ENCODE results near the gene KRTAP10-11. TPM values are rescaled to one million over a fixed set of nuclear protein-coding genes. Genes with fewer than 3 reads are reported as not detected.
"Not testable (repeated sequence)": the region's sequence is repeated elsewhere in the genome, so short reads cannot be mapped to it uniquely, and the experiment has no call there.

The KRTAP10-11 gene
- total RNA-seq, 1 donor from 2014 or later: not detected

DNA sequence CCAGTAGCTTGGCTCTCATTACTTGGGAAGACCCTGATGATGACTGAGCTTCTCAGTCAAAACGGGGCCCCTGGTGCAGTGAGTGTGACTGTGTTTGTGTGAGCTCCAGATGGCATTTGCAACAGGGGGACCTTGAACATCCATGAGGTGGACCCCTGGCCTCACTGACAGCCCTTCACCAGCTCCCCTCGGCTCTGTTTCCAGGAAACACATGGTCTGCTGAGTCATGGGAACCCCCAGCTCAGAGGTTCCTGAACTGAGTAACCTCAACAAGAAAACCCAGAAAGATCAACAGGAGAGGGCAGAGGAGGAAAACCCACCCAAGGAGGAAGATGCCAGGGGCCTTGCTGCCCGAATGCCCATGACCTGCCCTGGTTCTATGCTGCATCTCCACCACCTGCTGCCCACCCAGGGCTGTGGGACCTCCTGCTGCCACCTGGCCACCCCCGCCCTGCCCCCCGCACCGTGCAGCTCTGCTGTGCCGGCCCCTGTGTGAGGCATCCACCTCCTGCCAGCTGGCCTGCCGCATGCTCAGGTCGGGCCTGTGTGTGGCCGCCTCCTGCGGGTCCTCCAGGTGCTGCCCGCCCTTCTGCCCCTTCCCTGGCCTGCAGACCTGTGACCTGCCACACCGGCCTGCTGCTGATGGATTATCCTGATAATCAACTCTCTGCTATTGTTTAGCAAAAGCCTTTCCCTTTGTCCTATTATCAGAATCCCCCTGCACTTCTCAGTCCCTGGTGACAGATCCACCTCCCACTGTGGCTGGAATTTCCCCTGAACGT is 40.0 kb downstream of the KRTAP10-11 start:
- no peak for DNase-seq
- H3K27ac Mint-ChIP-seq (ENCODE audit: unreplicated experiment): no peak overlapping the region
- peaks cover 15% of the 10 kb centered on the region for H3K4me1 Mint-ChIP-seq (ENCODE audit: low read depth, unreplicated experiment)
- H3K4me3 Mint-ChIP-seq (ENCODE audit: unreplicated experiment): no peak overlapping the region
- TF ChIP-seq, protein P1, sequence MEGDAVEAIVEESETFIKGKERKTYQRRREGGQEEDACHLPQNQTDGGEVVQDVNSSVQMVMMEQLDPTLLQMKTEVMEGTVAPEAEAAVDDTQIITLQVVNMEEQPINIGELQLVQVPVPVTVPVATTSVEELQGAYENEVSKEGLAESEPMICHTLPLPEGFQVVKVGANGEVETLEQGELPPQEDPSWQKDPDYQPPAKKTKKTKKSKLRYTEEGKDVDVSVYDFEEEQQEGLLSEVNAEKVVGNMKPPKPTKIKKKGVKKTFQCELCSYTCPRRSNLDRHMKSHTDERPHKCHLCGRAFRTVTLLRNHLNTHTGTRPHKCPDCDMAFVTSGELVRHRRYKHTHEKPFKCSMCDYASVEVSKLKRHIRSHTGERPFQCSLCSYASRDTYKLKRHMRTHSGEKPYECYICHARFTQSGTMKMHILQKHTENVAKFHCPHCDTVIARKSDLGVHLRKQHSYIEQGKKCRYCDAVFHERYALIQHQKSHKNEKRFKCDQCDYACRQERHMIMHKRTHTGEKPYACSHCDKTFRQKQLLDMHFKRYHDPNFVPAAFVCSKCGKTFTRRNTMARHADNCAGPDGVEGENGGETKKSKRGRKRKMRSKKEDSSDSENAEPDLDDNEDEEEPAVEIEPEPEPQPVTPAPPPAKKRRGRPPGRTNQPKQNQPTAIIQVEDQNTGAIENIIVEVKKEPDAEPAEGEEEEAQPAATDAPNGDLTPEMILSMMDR (IDR thresholded peaks at IDR 0.05; ENCODE audit: partially characterized antibody, unreplicated experiment): no peak
- H3K27me3 Mint-ChIP-seq (ENCODE audit: unreplicated experiment): peaks cover 11% of the 10 kb centered on the region
- peaks cover 8% of the 10 kb centered on the region for H3K9me3 Mint-ChIP-seq (ENCODE audit: unreplicated experiment)
- peaks cover 5% of the 10 kb centered on the region for H3K36me3 Mint-ChIP-seq (ENCODE audit: unreplicated experiment)

DNA sequence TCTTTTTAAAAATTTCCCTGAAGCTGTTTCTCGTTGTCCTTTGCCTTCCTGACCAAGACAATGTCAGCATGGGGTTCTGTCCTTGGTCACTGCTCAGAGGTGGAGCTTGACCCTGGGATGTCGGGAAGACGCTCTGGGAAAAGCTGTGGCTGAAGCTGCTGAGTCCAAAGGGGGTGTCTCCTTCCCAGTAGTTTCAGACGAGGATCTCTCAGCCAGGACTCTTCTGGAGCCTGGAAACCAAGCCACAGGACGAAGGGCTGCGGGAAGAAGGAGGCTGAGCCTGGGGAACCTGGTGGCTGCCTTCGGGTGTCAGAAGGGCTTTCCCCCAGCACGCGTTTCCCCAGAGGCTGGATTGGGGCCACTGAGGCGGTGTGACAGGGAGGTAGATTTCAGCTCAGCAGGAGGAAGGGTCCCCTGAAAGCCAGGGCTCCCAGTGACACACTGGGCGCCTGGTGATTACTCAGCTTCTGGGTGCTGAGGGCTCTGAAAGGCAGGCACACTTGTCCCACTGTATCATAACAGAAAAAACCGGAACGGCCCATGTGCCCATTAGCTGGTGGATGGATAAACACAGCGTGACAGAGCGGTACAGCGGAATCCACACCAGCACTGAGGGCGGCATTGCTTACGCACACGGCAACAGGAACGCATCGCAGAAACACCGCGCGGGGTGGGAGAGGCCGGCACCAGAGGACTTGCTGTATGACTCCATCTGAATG is 40.8 kb downstream of the KRTAP10-11 start:
- peaks cover 8% of the 10 kb centered on the region for H3K9me3 Mint-ChIP-seq (ENCODE audit: unreplicated experiment)
- DNase-seq: no peak
- TF ChIP-seq, protein P1 (IDR thresholded peaks at IDR 0.05; ENCODE audit: partially characterized antibody, unreplicated experiment): no peak
- no peak overlapping the region for H3K27ac Mint-ChIP-seq (ENCODE audit: unreplicated experiment)
- peaks cover 11% of the 10 kb centered on the region for H3K36me3 Mint-ChIP-seq (ENCODE audit: unreplicated experiment)
- H3K27me3 Mint-ChIP-seq (ENCODE audit: unreplicated experiment): peaks cover 11% of the 10 kb centered on the region
- H3K4me1 Mint-ChIP-seq (ENCODE audit: low read depth, unreplicated experiment): peaks cover 15% of the 10 kb centered on the region
- H3K4me3 Mint-ChIP-seq (ENCODE audit: unreplicated experiment): no peak overlapping the region

DNA sequence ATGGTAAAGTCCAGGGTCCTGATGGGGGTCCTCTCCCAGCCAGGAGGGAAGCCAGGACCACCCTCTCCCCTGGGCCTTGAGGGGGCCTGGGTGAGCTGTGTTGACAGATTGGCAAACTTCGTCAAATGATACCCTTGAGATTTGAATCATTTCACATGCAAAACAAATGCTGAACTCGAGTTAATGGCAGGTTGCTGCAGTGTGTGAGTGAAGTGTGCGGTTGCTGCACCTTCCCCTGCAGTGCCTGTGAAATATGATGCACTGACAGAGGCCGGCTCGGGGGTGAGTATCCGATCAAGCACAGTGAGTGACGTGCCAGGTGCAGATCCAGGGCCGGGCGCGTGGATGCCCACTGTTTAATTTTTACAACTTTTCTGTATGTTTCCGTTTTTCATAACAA is 41.5 kb downstream of the KRTAP10-11 start:
- TF ChIP-seq, protein P1 (IDR thresholded peaks at IDR 0.05; ENCODE audit: partially characterized antibody, unreplicated experiment): no peak
- Mint-ChIP-seq H3K9me3 (ENCODE audit: unreplicated experiment) (peaks cover 8% of the 10 kb centered on the region), H3K4me1 (ENCODE audit: low read depth, unreplicated experiment) (peaks cover 15% of the 10 kb centered on the region), H3K36me3 (ENCODE audit: unreplicated experiment) (peaks cover 15% of the 10 kb centered on the region), H3K27ac (ENCODE audit: unreplicated experiment) (no peak overlapping the region), H3K4me3 (ENCODE audit: unreplicated experiment) (no peak overlapping the region), H3K27me3 (ENCODE audit: unreplicated experiment) (peaks cover 11% of the 10 kb centered on the region)
- DNase-seq: no peak

DNA sequence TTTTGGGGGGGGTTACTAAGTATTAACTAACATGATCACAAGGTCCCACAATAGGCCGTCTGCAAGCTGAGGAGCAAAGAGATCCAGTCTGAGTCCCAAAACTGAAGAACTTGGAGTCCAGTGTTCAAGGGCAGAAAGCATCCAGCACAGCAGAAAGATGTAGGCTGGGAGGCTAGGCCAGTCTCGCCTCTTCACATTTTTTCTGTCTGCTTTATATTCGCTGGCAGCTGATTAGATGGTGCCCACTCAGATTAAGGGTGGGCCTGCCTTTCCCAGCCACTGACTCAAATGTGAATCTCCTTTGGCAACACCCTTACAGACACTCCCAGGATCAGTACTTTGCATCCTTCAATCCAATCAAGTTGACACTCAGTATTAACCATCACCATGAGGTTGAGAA is 43.5 kb downstream of the KRTAP10-11 start:
- H3K4me3 Mint-ChIP-seq (ENCODE audit: unreplicated experiment); DNase-seq; H3K27ac Mint-ChIP-seq (ENCODE audit: unreplicated experiment); H3K9me3 Mint-ChIP-seq (ENCODE audit: unreplicated experiment); H3K27me3 Mint-ChIP-seq (ENCODE audit: unreplicated experiment): not testable (repeated sequence)
- peaks cover 15% of the 10 kb centered on the region for H3K4me1 Mint-ChIP-seq (ENCODE audit: low read depth, unreplicated experiment)
- H3K36me3 Mint-ChIP-seq (ENCODE audit: unreplicated experiment): peaks cover 25% of the 10 kb centered on the region

DNA sequence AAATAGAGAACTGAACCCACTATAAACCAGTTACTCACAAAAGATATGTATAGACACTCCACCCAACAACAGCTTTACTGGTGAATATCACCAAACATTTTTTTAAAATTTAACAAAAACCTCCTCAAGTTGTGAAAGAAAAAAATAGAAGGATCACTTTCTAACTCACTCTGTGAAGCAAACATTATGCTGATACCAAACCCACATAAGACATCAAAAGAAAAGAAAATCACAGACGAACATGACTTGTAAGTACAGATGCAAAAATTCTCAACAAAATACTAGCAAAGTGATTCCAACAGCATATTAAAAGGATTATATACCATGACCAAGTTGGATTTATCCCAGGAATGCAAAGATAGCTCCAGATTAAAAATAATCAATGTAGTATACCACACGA is 45.5 kb downstream of the KRTAP10-11 start:
- DNase-seq: no peak
- H3K27ac Mint-ChIP-seq (ENCODE audit: unreplicated experiment): no peak overlapping the region
- H3K4me3 Mint-ChIP-seq (ENCODE audit: unreplicated experiment): no peak overlapping the region
- peaks cover 25% of the 10 kb centered on the region for H3K36me3 Mint-ChIP-seq (ENCODE audit: unreplicated experiment)
- TF ChIP-seq, protein P1 (IDR thresholded peaks at IDR 0.05; ENCODE audit: partially characterized antibody, unreplicated experiment): no peak
- peaks cover 5% of the 10 kb centered on the region for H3K27me3 Mint-ChIP-seq (ENCODE audit: unreplicated experiment)
- H3K9me3 Mint-ChIP-seq (ENCODE audit: unreplicated experiment): peaks cover 10% of the 10 kb centered on the region
- H3K4me1 Mint-ChIP-seq (ENCODE audit: low read depth, unreplicated experiment): peaks cover 21% of the 10 kb centered on the region
